ENCODE measurements around the gene ERC1. TPM values are rescaled to one million over a fixed set of nuclear protein-coding genes. Genes with fewer than 3 reads are reported as not detected.
A peak's percentile ranks its signal among the peaks of the same experiment; 100 is the strongest.

Gene ERC1
- total and polyA plus RNA-seq, 9 of the 15 experiments (the other 6 are each of a cell fraction or from before 2014, with no cell fraction given) = 0.74 to 11.8 (median 4.8) TPM

DNA sequence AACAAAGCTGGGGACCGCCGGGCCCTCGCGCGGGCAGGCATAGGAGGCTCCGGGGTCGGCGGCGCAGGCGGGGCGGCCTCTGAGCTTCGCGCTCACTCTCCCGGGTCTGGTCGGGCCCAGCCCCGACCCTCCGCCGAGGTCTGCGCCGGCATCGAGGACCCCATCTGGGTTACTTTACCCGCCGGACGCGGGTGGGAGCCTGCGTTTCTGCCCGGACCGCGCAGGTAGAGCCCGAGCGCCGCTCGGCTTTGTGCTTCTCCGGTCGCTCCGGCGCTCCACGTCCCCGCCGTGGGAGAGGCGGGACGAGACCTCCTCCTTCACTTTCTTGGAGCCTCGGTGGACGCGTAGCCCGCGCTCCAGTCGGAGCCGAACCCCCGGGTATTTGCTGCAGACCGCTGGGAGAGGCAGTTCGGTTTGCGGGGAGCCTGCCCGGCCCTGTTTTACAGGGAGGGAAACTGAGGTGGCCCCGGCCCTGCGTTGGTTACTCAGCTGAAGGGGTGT is 540.2 kb downstream of the ERC1 start (continued):
- TF ChIP-seq RERE (CRISPR knock-in tag; IDR thresholded peaks at IDR 0.05; ENCODE audit: borderline replicate concordance) = no peak
- 0 out of 2 replicates have a peak, but pooled peaks have one; percentile 12 for TF ChIP-seq L3MBTL2 (IDR thresholded peaks at IDR 0.05)
- TF ChIP-seq UBTF (IDR thresholded peaks at IDR 0.05; ENCODE audit: borderline replicate concordance in 1 of 2, low read depth in 2 of 2, low read length in 2 of 2) = peak in 1 of 2 experiments; percentile 74; a peak in 1 of 4 replicates
- no peak for TF ChIP-seq EHMT2 (IDR thresholded peaks at IDR 0.05)
- no peak for TF ChIP-seq MXI1 (IDR thresholded peaks at IDR 0.05; ENCODE audit: low read depth, low read length)
- TF ChIP-seq NCOA1 (IDR thresholded peaks at IDR 0.05; ENCODE audit: low read depth) = no peak
- TF ChIP-seq CBFA2T3 (IDR thresholded peaks at IDR 0.05) = no peak
- TF ChIP-seq RBFOX2 (IDR thresholded peaks at IDR 0.05; ENCODE audit: low read depth, low read length) = peak; percentile 36
- no peak for TF ChIP-seq KAT8 (IDR thresholded peaks at IDR 0.05; ENCODE audit: low read depth)
- peak; percentile 39; the same call in 1 of the 2 replicates for TF ChIP-seq POLR2G (IDR thresholded peaks at IDR 0.05; ENCODE audit: low read depth, low read length)
- TF ChIP-seq ZFX (CRISPR knock-in tag; IDR thresholded peaks at IDR 0.05) = peak; percentile 27; the same call in 1 of the 2 replicates
- TF ChIP-seq KLF16 (IDR thresholded peaks at IDR 0.05) = no peak
- 0 out of 4 replicates have a peak, but pooled peaks of 1 of the 2 experiments have one; percentile 16 for TF ChIP-seq NRF1 (conservative IDR thresholded peaks at IDR 0.05 in 1 of 2, IDR thresholded peaks at IDR 0.05 in 1 of 2)
- no peak for TF ChIP-seq ZZZ3 (IDR thresholded peaks at IDR 0.05)
- no peak for TF ChIP-seq HNRNPUL1 (IDR thresholded peaks at IDR 0.05; ENCODE audit: low read length)
- TF ChIP-seq IFI16 (CRISPR knock-in tag; IDR thresholded peaks at IDR 0.05) = no peak
- no peak for TF ChIP-seq CHCHD3 (CRISPR knock-in tag; IDR thresholded peaks at IDR 0.05)

Data from K562 (cell line).